HCT116 (cell line): Measurements from ENCODE around the gene WWOX. TPM values are rescaled to one million over a fixed set of nuclear protein-coding genes. Genes with fewer than 3 reads are reported as not detected.

ENCODE experiments used
- ATAC-seq: fragments of 200-7000 bp; cut with Tn5 transposase; 2 replicates; pipeline ENCODE4 v1.9.1; 2020; ENCODE audit warnings: mild to moderate bottlenecking, moderate library complexity
- BruUV-seq: library from RNA; stranded (reverse); fragments of 400-500 nt; replicated peaks from 2 replicates; lab custom pipeline; 2021; lab: Mats Ljungman, UMichigan
- CTCF ChIA-PET: fragments of 300-600 bp; sonication (Branson Sonifier 250); formaldehyde crosslinking; loops from one replicate; lab custom pipeline; 2021; ENCODE audit warnings: antibody characterized with exemption; lab: Charles Lee
- POLR2A ChIA-PET: fragments of 300-600, 350-600 bp; sonication (Branson Sonifier 250); formaldehyde crosslinking; loops from one replicate; lab custom pipeline; 2021; ENCODE audit warnings: antibody characterized with exemption; lab: Charles Lee
- RAD21 ChIA-PET, 2 experiments: fragments of 300-600 bp; sonication (Branson Sonifier 250); formaldehyde crosslinking; loops; one replicate each; lab custom pipeline; 2023; ENCODE audit warnings: low total read pairs in 2 of 2; ENCODE audit not compliant: uncharacterized antibody in 2 of 2, unreplicated experiment in 2 of 2, low non-redundant PET in 1 of 2; lab: Charles Lee
- DNase-seq: peaks from one replicate; pipeline ENCODE4 v3.0.0-alpha.2; 2010; ENCODE audit warnings: low read depth, low spot score
- H2AFZ ChIP-seq: fragments of 200-600 bp; shearing (Covaris generic), sonication (generic); 2 replicates; pipeline ENCODE4 v1.6.1; 2017; ENCODE audit warnings: low read depth, mixed run types, mixed read lengths, antibody characterized with exemption, low read length; ENCODE audit not compliant: poor library complexity, severe bottlenecking
- H3K27ac ChIP-seq: 2 replicates; pipeline ENCODE4 v1.5.1; 2012; ENCODE audit warnings: low read depth, low read length
- H3K27me3 ChIP-seq: fragments of 200-600 bp; sonication (generic); 2 replicates; pipeline ENCODE4 v1.6.1; 2016; ENCODE audit warnings: mixed run types, low read length, mixed read lengths; ENCODE audit not compliant: insufficient read depth
- H3K36me3 ChIP-seq, 2 experiments: fragments of 200-500 bp in 1 of 2; fragments of 200-600 bp in 1 of 2; sonication (Bioruptor generic) in 1 of 2; sonication (generic) in 1 of 2; 2 replicates each; pipeline versions ENCODE4 v1.5.1 to v1.6.1; 2014 to 2016; ENCODE audit warnings: low read length in 2 of 2, inconsistent platforms in 1 of 2, mixed read lengths in 1 of 2, mixed run types in 1 of 2; ENCODE audit not compliant: insufficient read depth in 2 of 2, control insufficient read depth in 1 of 2
- H3K4me1 ChIP-seq, 2 experiments: fragments of 200-600 bp in 1 of 2; sonication (generic) in 1 of 2; 2 replicates each; pipeline versions ENCODE4 v1.5.1 to v1.6.1; 2012 to 2017; ENCODE audit warnings: low read length in 2 of 2, inconsistent platforms in 1 of 2, mild to moderate bottlenecking in 1 of 2, mixed read lengths in 1 of 2, mixed run types in 1 of 2, moderate library complexity in 1 of 2; ENCODE audit not compliant: insufficient read depth in 2 of 2, control insufficient read depth in 1 of 2
- H3K4me2 ChIP-seq: fragments of 200-600 bp; sonication (generic); 2 replicates; pipeline ENCODE4 v1.6.1; 2017; ENCODE audit warnings: mixed run types, low read length, mixed read lengths
- H3K4me3 ChIP-seq, 2 experiments: fragments of 200-600 bp in 1 of 2; sonication (generic) in 1 of 2; replicated peaks in 1 of 2; 2 replicates each; pipeline ENCODE4 v1.5.1; 2011 to 2016; ENCODE audit warnings: low read length in 2 of 2, control low read depth in 1 of 2, low read depth in 1 of 2, mild to moderate bottlenecking in 1 of 2, mixed read lengths in 1 of 2, mixed run types in 1 of 2
- H3K79me2 ChIP-seq: fragments of 200-600 bp; sonication (generic); 2 replicates; pipeline ENCODE4 v1.6.1; 2017; ENCODE audit warnings: mild to moderate bottlenecking, mixed run types, low read length, moderate library complexity, mixed read lengths; ENCODE audit not compliant: insufficient read depth
- H3K9ac ChIP-seq: fragments of 200-600 bp; sonication (generic); 2 replicates; pipeline ENCODE4 v1.6.1; 2016; ENCODE audit warnings: low read length, mixed read lengths
- H3K9me2 ChIP-seq: fragments of 200-600 bp; sonication (generic), shearing (Covaris generic); 2 replicates; pipeline ENCODE4 v1.6.1; 2017; ENCODE audit warnings: mixed run types, mild to moderate bottlenecking, moderate library complexity; ENCODE audit not compliant: insufficient read depth
- H3K9me3 ChIP-seq, 2 experiments: fragments of 200-500 bp in 1 of 2; fragments of 200-600 bp in 1 of 2; sonication (Bioruptor generic) in 1 of 2; sonication (generic) in 1 of 2; 2 replicates each; pipeline ENCODE4 v1.6.1; 2014 to 2017; ENCODE audit warnings: low read length in 2 of 2, mixed read lengths in 2 of 2, inconsistent platforms in 1 of 2, low read depth in 1 of 2, mild to moderate bottlenecking in 1 of 2, mixed run types in 1 of 2, moderate library complexity in 1 of 2; ENCODE audit not compliant: control insufficient read depth in 1 of 2, insufficient read depth in 1 of 2
- H4K20me1 ChIP-seq: fragments of 200-600 bp; sonication (generic), shearing (Covaris generic); 2 replicates; pipeline ENCODE4 v1.6.1; 2017; ENCODE audit warnings: mixed run types, mild to moderate bottlenecking, moderate library complexity; ENCODE audit not compliant: insufficient read depth
- CEBPB ChIP-seq: IDR thresholded peaks from 2 replicates; pipeline ENCODE4 v1.6.1; 2012; ENCODE audit warnings: low read depth
- CTCF ChIP-seq, 3 experiments: fragments of 200-600 bp in 1 of 3; sonication (generic) in 1 of 3; IDR thresholded peaks in 2 of 3; conservative IDR thresholded peaks in 1 of 3; 2 replicates each; pipeline ENCODE4 v1.5.1; 2012 to 2017; ENCODE audit warnings: low read depth in 2 of 3, low read length in 2 of 3, antibody characterized with exemption in 1 of 3, borderline replicate concordance in 1 of 3, control low read depth in 1 of 3, mild to moderate bottlenecking in 1 of 3, mixed read lengths in 1 of 3, mixed run types in 1 of 3, moderate library complexity in 1 of 3; ENCODE audit not compliant: insufficient read depth in 1 of 3
- EGR1 ChIP-seq: IDR thresholded peaks from 2 replicates; pipeline ENCODE4 v1.6.1; 2012; ENCODE audit warnings: low read depth
- EZH2phosphoT487 ChIP-seq: fragments of 200-600 bp; IDR thresholded peaks from 2 replicates; pipeline ENCODE4 v1.6.1; 2018; ENCODE audit warnings: antibody characterized with exemption, borderline replicate concordance
- FOSL1 ChIP-seq: IDR thresholded peaks from 2 replicates; pipeline ENCODE4 v1.6.1; 2012; ENCODE audit warnings: low read depth
- MAX ChIP-seq: IDR thresholded peaks from 2 replicates; pipeline ENCODE4 v1.6.1; 2012
- POLR2AphosphoS5 ChIP-seq: IDR thresholded peaks from 2 replicates; pipeline ENCODE4 v1.6.1; 2011; ENCODE audit warnings: mild to moderate bottlenecking, low read depth, low read length, moderate library complexity
- SIN3A ChIP-seq: IDR thresholded peaks from 2 replicates; pipeline ENCODE4 v1.6.1; 2012; ENCODE audit warnings: low read depth
- SP1 ChIP-seq: IDR thresholded peaks from 2 replicates; pipeline ENCODE4 v1.6.1; 2012; ENCODE audit warnings: low read depth
- TCF7L2 ChIP-seq: IDR thresholded peaks from 2 replicates; pipeline ENCODE4 v1.7.0; 2011; ENCODE audit warnings: borderline replicate concordance, inconsistent platforms; ENCODE audit not compliant: insufficient read depth, insufficient read length; ENCODE audit errors: extremely low read depth
- YY1 ChIP-seq: IDR thresholded peaks from 2 replicates; pipeline ENCODE4 v1.6.1; 2011; ENCODE audit warnings: low read length, low read depth, moderate library complexity, mild to moderate bottlenecking; ENCODE audit not compliant: insufficient replicate concordance; ENCODE audit errors: extremely low read depth
- ZBTB33 ChIP-seq: IDR thresholded peaks from 2 replicates; pipeline ENCODE4 v1.6.1; 2011; ENCODE audit warnings: mild to moderate bottlenecking, low read length, moderate library complexity; ENCODE audit not compliant: insufficient replicate concordance; ENCODE audit errors: extremely low read depth
- ZFX ChIP-seq: fragments of 450-650 bp; IDR thresholded peaks from 2 replicates; pipeline ENCODE4 v1.6.1; 2017
- ZNF274 ChIP-seq: fragments of 200-500 bp; sonication (Bioruptor generic); IDR thresholded peaks from 2 replicates; pipeline ENCODE4 v1.6.1; 2014; ENCODE audit warnings: mild to moderate bottlenecking, low read depth, low read length, inconsistent platforms
- intact Hi-C: fragments of 100-400 bp; cut with micrococcal nuclease; formaldehyde crosslinking; loops from 2 replicates; pipeline ENCODE4 v1.10.0; 2022
- total RNA-seq: library from RNA; stranded (reverse); gene quantifications from one replicate; pipeline ENCODE4 v1.2.1, GENCODE V29; 2021; ENCODE audit not compliant: unreplicated experiment

The WWOX gene
- total RNA-seq, 1 experiment from 2014 or later, result 13.7 TPM

GRCh38 chr16:78896280-78896679 lies 796.8 kb downstream of the WWOX start:
- Histone ChIP-seq H3K4me1 (no peaks in the 10 kb centered on the region), H3K9me2 (no peaks in the 10 kb centered on the region), H3K9ac (no peak overlapping the region), H3K4me2 (no peak overlapping the region), H2AFZ (no peak overlapping the region), H4K20me1 (no peaks in the 10 kb centered on the region), H3K79me2 (no peaks in the 10 kb centered on the region), H3K9me3 (peaks cover 11 to 20% of the 10 kb centered on the region in 2 experiments; a peak in 2 of 4 replicates), H3K4me3 (no peak overlapping the region), H3K36me3 (no peaks in the 10 kb centered on the region), H3K27me3 (no peaks in the 10 kb centered on the region), H3K27ac (no peak overlapping the region)
- RAD21 ChIA-PET, result no interaction called here
- DNase-seq (no peak), ATAC-seq (no peak)
- no TSS peak for BruUV-seq
- intact Hi-C loops, result no loop called here
- POLR2A ChIA-PET, result no interaction called here
- TF ChIP-seq ZBTB33, result no peak
- no peak for TF ChIP-seq ZNF274
- no peak for TF ChIP-seq YY1
- TF ChIP-seq SIN3A, result no peak
- no peak for TF ChIP-seq SP1
- TF ChIP-seq CEBPB, result no peak
- no peak for TF ChIP-seq MAX
- CTCF ChIA-PET, result no interaction called here

- intact Hi-C loops, result no loop called here
- DNase-seq (no peak), ATAC-seq (no peak)
- no peaks in the 10 kb centered on the region for H3K36me3 ChIP-seq
- POLR2A ChIA-PET, result no interaction called here
- peaks cover 14 to 20% of the 10 kb centered on the region in 2 experiments; a peak in 2 of 4 replicates for H3K9me3 ChIP-seq
- RAD21 ChIA-PET, result no interaction called here
- H3K79me2 ChIP-seq, result no peaks in the 10 kb centered on the region
- CTCF ChIA-PET, result no interaction called here
- no peak overlapping the region for H3K9ac ChIP-seq
- no peaks in the 10 kb centered on the region for H3K9me2 ChIP-seq
- no peak overlapping the region for H3K27ac ChIP-seq
- BruUV-seq, result no TSS peak
- H3K4me2 ChIP-seq, result no peak overlapping the region
- H3K4me3 ChIP-seq, result no peak overlapping the region
- H4K20me1 ChIP-seq, result no peaks in the 10 kb centered on the region
- H3K27me3 ChIP-seq, result no peaks in the 10 kb centered on the region
- no peak overlapping the region for H2AFZ ChIP-seq
- H3K4me1 ChIP-seq, result no peaks in the 10 kb centered on the region
- TF ChIP-seq TCF7L2 (no peak), SP1 (no peak), POLR2AphosphoS5 (no peak), CEBPB (no peak), ZBTB33 (no peak), ZFX (no peak), EGR1 (no peak), CTCF (IDR thresholded peaks at IDR 0.05 in 2 of 3, conservative IDR thresholded peaks at IDR 0.05 in 1 of 3; ENCODE audit: borderline replicate concordance in 1 of 3, insufficient read depth in 1 of 3, low read depth in 2 of 3, low read length in 2 of 3) (no peak), FOSL1 (no peak), EZH2phosphoT487 (no peak), SIN3A (no peak)
These were observed 797.8 kb downstream of the WWOX start for GRCh38 chr16:78897299-78897698.
